ENCODE measurements around the gene NGF.

Gene NGF

DNA sequence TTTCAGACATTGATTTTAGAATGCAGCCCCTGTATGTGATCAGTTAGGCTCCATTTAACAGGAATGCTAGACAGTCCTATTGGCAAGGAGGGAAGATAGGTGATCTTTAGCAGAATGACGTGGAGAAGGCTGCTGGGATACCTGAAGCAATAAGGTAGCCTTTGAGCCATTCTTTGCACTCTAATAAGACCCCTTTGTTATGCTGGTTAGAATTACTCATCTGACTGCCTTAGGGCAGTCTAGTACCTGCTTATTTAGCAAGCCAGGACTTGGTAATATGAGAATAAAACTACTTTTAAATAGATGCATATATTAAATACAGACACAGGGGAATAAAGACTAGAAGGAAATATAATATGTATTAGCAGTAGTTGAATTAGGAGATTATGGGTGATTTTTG, 29.1 kb downstream of the NGF start:
- DNase-seq, result no peak

DNA sequence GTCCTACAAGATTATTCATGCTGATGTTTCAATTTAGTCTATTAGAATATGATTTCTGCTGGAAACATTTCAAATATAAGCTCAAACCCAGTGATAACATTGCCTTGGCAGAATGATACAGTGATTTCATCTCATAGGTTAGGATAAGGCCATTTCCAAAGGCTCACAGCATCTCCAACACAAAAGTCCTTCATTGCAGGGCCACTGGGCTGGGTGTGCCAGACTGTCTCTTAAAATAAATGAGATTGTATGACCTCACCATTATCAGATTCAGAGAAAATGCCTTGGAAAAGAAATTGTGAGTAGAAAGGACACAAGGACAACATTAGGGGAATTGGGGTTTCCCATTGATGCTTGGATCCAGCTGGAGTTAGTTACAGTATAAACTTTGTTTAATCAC, 30.4 kb downstream of the NGF start:
- DNase-seq, result no peak

DNA sequence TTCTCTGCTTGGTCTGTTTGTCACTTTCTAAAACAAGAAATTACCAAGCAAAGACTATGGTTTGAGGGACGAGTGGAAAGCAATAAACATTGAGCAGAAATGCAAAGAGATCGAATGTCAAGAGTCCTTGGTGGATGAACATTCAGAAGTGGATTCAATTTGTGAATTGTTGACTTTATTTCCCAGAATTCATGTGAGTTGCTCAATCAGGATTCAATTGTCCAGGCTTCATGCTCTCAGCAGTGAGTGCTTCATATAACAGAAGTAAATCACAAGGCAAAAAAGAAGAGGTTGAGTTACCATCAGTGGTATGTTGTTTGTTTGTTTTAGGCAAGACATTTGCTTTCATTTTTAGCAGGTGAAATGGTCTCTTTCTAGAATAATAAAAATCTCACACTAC, 31.9 kb downstream of the NGF start:
- DNase-seq, result no peak

DNA sequence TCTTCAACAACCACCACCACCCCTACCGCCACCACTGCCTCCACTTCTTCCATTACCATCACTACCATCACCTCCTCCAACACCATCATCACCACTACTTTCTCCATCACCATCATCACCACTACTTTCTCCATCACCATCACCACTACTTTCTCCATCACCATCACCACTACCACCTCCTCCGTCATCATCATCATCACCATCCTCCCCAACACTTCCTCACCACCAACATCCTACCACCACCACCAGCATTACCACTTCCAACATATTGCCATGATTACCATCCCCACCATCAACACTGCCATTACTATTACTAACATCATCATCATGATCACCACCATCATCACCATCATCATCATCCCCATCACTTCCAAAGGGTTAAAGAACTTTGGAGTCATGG, 34.7 kb downstream of the NGF start:
- no peak for DNase-seq

DNA sequence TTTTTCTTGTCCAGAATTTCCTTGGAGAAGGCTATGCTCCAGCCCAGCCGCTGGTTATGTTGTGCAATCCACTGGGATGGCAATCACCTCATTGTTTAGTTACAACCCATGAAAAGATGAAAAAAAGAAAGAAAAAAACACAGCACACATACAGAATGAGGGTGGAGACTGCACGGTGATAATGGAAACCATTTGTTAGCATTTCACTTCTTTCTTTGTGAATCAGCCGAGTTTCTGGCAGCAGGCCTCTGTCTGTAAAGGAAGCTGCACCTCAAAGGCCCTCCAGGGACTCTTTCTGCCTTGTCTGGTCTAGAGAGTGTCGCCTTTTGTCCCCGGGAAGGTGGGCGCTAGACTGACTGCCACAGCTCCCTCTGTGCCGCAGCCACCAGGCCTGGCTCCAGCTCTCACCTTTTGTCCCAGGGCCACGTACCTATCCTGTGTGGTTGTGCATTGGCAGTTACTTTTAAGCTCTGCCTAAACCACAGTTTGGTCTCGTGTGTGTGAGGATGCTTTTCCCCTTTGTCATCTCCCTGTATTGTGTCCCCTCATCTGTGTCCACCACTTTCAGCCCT, 35.6 kb downstream of the NGF start:
- no peak for DNase-seq

DNA sequence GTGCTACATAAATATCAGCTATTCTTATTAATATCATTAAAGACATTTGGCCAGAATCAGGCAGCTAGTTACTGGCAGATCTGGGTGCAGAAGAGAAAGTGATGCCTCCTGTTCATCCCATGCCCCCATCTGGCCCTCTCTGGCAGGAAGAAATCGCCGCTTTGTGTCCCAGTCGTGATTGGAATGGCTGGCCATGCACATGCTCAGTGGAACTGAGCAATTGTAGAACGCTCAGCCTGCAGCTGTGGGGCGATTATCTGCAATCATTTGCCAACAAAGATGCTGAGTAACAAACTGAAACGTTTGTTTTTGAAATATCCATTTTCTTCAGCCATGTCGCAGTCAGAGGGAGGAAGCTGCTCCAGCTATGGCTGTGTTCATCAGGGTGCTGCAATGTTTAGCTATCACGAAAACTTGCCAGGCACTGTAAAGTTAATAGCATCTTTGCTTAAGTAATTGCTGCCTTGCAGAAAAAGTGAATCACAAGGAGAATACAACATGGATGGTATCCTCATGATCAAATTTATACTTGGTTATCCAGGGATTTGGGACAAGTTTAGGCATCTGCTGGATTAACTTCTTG, 36.5 kb downstream of the NGF start:
- DNase-seq, result no peak

DNA sequence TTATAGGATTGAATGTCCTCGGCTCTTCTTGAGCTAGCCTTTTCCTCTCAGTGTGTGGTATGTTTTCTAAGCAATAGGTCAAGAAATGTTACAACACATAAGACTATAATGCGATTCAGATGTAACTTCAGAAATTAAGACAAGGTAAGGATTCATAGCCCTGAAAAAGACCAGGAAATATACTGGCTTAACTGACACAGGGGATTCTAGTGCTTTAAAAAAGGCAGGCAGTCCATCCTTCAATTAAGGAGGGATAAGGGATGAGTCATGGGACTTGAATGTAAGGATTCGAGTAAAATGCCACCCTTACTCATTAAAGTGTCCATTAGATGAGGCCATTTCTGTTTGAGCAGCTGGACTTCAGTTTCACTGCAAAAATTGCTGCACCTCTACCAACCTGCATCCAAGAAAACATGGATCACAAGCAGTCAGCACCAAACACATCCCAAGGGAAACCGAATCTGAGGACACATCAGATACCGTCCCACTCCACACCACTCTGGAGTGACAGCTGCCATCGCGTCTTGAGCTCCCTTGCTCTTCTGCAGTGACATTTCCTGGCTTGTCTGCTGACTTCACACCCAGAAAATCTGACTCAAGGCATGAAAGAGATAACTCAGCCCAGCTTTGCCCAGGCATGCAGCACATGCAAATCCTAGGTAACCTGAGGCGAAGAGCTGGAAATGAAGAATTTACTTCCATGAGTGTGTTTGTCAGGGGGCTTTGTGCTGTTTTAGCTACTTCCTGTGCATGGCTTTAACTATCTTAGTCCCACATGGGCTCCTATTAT, 37.8 kb downstream of the NGF start:
- no peak for DNase-seq

DNA sequence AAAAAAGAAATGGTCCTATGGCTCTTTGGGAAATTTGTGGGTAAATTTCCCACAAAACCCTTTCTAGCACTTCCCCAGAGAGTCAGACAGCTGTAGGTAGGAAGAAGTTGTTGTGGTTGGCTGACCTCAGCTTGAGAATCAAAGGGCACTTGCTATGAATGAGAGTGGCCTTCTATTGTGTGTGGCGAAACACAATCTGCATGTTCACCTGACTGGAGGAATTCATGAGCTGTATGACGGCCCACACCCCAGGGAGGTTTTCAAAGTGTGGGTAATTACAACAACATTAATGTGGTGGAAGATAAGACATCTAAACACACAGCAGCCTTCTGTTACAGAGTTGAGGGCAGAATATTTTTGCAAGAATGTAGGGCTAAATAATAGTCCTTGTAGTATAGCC, 38.8 kb downstream of the NGF start:
- no peak for DNase-seq

DNA sequence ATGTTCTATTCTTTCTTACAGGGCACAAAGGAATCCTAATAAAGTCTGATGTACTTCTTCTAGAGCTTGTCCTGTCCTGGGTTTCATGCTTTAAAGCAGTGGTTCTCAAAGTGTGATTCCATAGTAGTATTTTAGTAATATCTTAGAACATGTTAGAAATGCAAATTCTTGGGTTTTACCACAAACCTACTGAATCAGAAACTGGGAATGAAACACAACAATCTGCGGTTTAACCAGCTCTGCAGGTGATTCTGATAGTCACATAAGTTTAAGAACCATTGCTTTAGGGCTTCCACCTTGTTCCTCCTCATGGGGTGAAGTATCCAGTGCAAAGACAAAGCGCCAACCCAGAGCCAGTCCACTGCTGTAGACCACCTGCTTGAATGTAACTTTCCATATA, 41.1 kb downstream of the NGF start:
- no peak for DNase-seq

DNA sequence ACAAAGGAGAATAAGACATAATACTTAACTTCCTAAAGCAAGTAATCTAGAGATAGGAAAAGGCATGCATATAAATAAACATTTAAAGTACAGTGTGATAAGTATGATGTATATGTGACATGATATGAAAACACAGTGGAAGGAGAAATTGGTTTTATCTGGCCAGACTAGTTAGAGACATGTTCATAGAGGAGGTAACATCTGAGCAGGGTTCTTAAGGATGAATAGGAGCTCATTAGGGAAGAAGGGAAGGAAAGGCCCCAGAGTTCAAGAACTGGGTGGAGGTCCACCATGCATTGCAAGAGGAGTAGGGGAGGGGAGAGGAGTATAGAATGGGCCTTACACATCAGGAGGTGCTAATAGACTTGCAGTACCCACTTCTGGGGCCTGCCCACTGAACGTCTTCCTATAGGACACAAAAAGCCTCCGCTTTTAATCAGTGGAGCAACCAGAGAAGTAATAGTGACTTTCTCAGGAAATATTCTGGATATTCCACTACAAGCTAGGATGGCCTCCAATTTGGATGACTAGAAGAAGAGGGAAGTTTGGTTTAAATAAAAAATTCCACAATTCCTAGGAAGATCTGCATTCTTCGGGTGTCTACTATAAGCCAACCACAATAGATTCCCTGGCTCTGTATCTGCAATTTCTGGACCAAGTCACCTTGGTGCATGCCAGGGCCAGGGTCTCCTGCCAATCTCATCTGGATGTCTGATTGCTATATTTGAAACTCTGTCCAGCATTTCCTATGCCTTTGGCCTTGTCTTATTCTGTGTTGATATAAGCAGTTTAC, 41.9 kb downstream of the NGF start:
- DNase-seq, result no peak

DNA sequence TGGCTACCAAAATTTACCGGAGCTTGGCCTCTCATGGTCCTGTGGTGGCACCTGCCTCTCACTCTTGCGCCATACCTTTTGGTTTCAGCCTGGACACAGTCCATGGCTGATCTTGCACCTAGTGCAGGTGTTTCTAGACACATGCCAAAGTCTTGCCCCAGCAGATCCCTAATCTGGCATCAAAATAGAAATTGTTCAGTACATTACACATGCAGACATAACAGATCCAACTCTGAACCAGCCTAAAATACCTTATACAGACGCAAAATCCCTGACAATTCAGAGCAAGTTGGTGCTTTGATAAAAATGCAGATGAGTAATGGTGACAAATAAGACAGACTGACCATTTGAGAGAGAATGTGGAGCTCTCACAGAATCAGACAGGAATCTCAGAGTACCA, 44.1 kb downstream of the NGF start:
- DNase-seq, result no peak

DNA sequence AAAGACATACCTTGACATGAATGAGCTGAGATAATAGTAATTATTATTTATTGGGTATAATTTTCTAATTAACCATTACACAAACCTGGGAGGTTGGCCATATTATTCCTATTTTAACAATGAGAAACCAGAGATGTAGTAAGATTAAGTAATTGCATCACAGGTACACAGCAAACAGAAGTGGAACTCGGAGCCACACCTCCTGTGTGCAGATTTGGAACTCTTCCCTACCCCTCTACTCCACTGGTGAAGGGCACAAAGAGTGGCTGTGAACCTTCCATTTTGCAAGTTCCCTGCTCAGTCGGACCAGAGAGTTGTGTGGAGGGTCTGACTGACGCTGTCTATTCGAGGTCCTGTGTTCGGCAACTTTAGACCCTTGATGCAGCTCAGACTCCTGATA, 45.0 kb downstream of the NGF start:
- DNase-seq, result no peak

DNA sequence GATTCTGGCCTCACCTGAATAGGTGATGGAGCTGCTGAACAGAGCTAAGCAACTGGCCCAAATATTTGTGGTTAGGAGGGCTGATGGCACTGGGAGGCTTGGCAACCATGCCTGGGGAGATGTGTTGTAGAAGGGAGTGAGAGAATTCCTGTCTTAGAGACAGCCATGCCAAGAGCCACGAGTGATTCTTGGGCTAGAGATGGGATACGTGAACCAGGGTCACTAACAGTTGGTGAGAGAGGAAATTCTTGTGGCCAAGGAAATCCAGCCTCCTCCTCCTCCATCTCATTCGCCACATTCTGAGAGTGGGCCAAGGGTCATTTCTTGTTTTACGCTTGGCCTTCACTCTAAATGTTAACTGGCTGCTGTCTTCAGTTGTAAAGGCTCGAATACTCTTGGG, 46.3 kb downstream of the NGF start:
- no peak for DNase-seq

DNA sequence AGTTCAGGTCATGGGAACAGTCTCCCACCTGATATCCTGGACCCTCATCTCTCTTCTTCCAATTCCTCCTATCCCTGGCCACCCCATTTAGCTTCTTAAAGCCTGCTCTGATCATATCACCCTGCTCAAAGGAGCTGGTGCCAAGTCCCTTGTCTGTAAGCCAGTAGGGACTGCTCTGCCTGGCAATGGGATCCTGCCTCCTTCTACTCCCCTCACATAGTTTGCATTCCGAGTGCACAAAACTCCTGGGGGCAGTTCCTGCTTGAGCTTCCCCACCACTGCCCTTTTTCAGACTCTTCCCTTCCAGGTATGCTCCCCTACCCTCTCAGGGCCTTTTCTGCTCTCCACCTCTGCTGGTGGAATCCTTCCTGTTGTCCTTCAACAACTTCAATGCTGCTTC, 48.1 kb downstream of the NGF start:
- DNase-seq, result no peak

DNA sequence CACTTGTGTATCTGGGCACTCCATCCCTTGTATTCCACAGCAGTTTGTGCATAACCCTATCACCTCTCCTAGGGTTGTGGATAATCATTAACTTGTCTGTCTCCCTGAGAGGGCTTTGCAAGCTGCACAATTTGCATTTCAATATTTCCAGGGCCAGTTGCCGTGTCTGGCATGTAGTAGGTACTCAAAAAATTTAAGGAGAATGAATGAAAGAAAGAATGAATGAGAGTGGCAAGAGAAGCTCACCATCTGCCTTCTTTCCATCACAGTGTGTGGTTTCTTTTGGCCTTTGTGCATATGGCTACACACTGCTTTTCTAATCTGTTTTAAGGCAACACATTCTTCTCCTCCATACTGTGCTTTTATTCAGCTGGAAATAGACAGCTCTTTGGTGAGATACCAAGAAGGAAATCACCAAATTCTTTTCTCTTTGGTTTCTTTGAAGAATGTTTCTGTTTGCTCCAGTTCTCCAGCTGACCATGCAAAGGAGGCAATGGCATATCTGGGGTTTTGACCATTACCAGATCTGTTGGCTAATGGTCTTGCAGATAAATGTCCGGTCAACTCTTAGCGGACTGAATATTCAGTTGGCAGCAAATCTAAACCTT, 49.4 kb downstream of the NGF start:
- no peak for DNase-seq

DNA sequence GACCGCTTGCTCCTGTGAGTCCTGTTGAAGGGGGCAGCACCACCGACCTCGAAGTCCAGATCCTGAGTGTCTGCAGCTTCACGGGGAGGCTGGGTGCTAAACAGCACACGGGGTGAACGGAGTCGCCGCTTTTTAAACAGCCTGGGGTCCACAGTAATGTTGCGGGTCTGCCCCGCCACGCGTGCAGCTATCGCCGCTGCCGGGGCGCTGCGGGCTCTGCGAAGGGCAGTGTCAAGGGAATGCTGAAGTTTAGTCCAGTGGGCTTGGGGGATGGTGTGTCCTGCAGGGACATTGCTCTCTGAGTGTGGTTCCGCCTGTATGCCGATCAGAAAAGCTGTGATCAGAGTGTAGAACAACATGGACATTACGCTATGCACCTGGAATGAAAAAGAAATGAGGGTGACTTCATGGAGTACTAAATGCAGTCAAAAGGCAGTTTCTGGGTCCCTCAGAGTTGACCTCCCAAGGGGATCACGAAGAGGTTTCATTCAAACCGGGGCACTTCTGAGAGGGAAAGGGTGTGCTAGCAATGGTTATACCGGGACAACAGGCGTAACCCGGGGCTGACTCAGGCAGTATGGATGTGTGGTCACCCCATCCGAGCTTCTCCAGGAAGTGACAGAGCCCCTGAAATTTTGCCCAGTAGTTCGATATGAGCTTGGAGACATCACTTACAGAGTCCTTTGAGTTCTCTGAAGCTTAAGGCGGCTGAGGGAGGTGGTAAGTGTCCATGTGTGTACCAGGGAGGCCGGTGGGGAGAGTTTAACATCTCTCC, 51.4 kb downstream of the NGF start:
- DNase-seq, result no peak

DNA sequence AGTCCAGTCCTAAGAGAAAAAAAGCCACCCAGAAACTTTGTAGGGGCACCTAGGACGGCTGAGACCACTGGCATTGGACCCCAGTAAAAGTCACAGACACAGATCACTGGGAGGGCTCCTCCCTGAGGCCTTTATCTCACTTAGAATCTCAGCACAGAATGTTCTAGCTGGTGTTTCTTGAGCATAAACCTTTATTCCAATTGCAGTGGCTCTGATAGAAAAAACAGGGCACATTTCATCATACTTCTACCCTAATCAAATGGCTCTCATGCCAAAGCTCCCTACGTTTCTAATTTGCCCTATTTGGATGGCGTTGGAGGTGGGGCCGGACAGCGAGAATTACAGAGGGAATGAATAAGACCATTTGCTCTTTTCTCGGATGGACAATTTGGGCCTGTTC, 53.8 kb downstream of the NGF start:
- DNase-seq, result no peak

DNA sequence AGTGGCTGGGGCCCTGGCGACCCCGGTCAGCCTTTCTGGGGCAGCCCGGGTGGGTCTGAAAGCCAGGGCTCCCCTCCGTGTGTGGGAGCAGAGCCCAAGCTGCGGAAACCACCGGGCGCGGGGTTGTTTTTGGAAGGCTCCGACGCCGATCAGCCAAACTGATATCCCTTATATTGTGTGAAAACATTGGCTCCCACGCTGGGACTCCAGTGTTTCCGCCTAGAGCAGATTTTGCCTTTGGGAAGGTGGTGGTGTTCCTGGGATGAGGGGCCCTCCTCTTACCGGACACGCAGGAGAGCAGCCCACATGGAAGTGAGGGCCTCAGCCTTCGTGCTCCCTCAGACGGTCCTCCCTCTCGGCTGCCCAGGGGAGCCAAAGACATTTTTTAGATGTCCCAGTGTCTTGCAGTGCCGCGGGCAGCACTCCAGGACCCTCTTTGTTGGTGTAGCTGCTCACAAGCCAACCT, 54.3 kb downstream of the NGF start:
- DNase-seq, result no peak

DNA sequence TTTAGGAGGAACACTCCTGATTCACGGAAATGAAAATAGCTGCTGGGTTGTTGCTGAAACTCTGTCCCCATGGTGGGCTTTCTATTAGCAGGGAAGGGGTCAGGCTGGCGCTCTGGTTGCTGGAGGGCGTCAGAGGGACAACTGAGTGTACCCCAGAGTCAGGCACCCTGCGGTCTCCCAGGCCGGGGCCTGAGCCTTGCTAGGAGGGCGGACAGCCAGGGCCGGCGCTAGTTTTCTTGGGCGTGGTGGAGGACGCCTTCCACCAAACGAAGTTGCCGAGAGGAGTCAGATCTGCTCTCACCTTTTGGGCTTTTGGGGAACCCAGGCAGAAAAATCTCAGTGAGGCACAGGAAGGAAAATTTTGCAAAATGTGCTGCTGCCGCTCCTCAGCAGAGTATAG, 54.8 kb downstream of the NGF start:
- no peak for DNase-seq

DNA sequence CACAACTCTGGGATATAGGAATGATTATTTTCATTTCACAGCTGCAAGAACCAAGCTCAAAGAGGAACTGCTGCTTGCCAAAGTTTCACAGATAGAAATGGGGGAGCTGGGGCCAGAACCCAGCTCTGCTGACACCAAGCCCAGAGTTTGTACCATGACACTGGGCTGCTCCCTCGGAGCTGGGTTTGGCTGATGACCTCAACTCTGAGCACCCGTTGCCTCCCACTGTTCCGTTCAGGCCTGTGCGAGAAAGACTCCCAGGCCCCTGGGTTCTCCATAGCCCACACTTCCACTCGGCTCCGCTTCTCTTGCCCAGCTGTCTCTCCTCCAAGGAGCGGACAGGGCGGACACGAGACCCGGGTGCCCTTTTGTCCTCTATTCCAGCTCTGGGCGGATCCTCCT, 55.2 kb downstream of the NGF start:
- DNase-seq, result no peak

DNA sequence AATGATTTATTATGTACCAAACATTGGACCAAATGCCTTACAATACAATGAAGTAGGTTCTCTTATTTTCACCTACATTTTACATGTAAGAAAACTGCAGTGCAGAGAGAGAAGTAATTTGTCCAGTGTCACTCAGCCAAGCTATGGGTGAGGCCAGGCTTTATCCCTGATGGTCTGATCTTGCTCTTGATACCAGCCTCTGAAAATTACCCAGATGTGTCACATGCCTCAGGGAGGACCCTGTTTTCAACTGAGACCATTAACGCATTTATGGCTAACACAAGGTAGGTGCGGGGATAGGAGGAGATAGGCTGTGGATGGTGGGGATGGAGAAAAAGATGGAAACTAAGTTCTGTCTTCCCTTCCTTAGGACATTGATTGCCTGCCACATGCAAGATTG, 56.9 kb downstream of the NGF start:
- DNase-seq, result no peak

DNA sequence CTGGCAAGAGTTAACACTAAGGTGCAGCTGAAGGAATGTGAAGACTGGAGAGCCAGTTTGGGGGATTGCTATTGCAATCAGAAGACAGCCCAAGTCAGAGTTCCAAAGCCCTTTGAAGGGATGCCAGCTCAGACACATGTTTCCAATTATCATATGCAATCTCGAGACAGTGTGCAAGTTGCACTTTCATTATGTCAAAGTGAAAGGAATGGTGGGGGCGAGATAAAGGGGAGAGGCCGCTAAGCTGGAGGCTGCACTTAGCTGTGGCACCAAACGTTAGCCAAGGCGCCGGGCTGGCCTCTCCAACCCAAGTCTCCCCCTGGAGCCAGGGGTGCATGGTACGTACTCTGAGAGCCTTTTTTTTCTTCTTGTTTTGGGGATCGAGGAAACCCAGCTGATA, 58.0 kb downstream of the NGF start:
- DNase-seq, result no peak

DNA sequence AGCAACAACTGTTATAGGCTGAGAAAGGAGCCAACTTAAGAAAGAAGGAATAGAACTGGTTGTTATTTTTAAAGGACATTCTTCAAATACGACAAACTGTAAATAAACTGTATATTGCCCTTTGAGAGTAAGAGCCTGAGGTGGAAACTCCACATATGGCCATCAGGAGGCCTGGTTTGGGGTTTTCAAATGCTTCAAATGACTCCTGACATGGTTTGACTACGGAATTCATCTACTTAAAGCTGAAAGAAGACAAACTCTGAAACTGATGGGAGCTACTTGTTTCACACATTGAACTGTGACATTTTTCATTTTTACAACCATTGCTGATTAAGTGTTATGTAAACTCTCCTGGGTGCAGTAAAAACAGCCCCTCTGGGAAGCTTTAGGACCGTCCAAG, 59.8 kb downstream of the NGF start:
- DNase-seq, result no peak
